ENCODE results near the gene ARID5B.
"Not testable (repeated sequence)": the region's sequence is repeated elsewhere in the genome, so short reads cannot be mapped to it uniquely, and the experiment has no call there.

ARID5B gene

DNA sequence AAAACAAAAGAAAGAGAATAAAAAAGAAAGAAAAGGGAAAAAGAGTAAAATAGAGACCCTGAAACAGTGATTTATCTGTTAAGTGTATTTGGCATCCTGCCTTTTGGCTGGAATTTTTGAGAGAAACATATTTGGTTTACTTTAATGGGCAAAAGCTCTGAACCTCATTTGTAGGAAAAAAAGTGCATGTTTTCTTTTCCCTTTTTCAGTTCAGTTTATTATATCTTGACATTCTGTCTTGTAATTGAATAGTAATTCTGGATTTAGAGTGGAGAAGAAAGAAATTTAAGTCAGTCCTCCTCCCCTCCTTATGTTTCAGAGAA is 69.5 kb downstream of the ARID5B start:
- no peak overlapping the region for H3K4me3 ChIP-seq (ENCODE audit: low read length)
- no peak for DNase-seq (ENCODE audit: low read depth)
- TF ChIP-seq, protein P1, sequence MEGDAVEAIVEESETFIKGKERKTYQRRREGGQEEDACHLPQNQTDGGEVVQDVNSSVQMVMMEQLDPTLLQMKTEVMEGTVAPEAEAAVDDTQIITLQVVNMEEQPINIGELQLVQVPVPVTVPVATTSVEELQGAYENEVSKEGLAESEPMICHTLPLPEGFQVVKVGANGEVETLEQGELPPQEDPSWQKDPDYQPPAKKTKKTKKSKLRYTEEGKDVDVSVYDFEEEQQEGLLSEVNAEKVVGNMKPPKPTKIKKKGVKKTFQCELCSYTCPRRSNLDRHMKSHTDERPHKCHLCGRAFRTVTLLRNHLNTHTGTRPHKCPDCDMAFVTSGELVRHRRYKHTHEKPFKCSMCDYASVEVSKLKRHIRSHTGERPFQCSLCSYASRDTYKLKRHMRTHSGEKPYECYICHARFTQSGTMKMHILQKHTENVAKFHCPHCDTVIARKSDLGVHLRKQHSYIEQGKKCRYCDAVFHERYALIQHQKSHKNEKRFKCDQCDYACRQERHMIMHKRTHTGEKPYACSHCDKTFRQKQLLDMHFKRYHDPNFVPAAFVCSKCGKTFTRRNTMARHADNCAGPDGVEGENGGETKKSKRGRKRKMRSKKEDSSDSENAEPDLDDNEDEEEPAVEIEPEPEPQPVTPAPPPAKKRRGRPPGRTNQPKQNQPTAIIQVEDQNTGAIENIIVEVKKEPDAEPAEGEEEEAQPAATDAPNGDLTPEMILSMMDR (conservative IDR thresholded peaks at IDR 0.05; ENCODE audit: low read length): no peak

DNA sequence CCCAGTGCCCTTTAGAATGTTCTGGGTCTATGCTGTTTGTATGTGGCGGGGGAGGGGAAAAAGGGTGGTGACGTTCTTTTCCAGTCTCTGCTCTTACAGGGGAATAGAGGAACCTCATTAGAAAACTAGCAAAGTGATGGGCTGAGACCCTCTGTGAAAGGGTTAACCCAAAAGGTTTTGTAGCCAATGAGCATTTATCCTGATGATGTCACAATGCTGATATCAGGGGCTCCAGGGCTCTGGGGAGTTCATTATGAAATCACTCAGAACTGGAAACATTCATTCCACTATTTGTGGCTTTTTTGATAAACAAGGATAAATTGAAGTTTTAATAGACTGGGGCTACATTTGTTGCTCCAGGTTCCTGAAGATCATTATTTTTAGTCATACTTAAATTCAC is 71.7 kb downstream of the ARID5B start:
- H3K4me3 ChIP-seq (ENCODE audit: low read length): no peak overlapping the region
- TF ChIP-seq, protein P1 (conservative IDR thresholded peaks at IDR 0.05; ENCODE audit: low read length): no peak
- no peak for DNase-seq (ENCODE audit: low read depth)

DNA sequence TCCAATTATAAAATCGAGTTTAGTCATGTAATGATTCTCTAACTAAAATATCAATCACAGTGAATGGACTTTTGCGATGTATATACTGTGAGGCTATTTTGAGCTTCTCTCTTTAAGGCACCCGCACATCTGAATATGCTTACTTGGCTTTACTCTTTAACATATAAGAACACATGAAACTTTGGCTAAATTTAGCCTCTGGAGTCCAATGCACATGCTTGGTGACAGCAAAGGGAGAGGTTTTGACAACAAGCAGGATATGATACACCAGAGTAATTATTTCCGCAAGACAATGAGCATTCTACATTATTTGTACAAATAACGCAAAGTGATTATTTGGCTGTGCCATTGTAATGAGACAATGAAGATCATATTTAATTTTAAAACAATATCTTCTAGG is 72.4 kb downstream of the ARID5B start:
- DNase-seq (ENCODE audit: low read depth): no peak
- TF ChIP-seq, protein P1 (conservative IDR thresholded peaks at IDR 0.05; ENCODE audit: low read length): no peak
- H3K4me3 ChIP-seq (ENCODE audit: low read length): no peak overlapping the region

DNA sequence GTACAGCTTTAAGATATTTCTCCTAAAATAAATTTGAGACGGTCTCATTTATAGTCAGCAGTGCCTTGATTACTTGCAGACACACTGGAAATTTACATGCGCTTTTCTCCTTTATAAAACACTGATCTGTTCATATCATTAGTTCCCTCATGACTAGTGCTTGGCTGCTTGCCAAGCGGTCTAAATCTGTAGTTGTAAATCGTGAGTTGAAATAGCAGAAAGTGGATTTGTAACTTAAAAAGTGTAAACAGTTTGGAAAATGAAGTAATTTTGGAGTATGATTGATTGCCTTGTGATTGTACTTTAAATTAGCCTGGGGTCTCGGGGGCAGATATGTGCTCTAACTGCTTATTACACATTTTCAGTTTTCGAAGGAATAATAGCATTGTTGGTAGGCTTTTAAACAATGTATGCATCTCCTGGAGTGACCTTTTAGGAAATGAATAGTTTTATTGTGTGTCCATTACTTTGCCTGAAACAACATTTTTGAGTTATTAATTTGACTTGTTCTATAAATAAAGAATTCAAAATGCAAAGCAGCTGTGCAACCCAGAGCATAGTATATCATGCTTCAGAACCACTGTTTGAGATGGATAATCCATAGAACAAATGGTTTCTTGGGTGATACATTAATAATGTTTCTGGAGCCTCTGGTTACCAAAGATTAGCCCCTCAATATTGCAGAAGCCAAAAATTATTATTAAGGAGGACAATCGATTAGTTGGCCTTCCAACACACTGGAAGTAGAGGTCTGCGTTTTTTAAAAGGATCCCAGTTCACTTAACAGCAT is 73.3 kb downstream of the ARID5B start:
- DNase-seq (ENCODE audit: low read depth): peak; percentile 40
- H3K4me3 ChIP-seq (ENCODE audit: low read length): peak overlapping the region; percentile 18; the same call in 1 of the 2 replicates

DNA sequence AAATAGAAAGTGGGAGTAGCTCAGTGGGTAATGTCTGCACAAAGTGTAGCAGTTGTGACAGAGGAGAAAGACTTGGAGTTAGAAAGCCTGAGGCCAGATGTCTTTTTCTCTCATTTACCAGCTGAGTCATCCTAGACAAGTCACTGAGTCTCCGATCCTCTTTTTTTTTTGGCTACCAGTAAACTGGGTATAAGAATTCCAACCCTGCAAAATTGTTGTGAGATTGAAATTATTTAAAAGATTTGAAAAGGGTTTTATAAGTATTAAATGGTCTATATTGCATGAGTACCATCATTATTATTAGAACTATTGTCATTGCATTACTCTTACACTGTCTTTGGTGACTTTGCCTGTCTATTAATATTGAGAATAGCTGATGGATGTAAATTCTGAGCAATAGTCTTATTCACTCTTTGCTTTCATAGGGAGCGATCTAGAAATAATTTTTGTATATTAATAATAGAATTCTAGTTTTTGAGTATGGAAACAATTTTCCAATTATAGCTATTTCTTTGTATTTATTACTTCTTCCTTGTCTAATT is 74.0 kb downstream of the ARID5B start:
- DNase-seq (ENCODE audit: low read depth): peak; percentile 85
- TF ChIP-seq, protein P1 (conservative IDR thresholded peaks at IDR 0.05; ENCODE audit: low read length): no peak

More for the DNA sequence above, 73.3 kb downstream of the ARID5B start:
- TF ChIP-seq, protein P1 (conservative IDR thresholded peaks at IDR 0.05; ENCODE audit: low read length): no peak

DNA sequence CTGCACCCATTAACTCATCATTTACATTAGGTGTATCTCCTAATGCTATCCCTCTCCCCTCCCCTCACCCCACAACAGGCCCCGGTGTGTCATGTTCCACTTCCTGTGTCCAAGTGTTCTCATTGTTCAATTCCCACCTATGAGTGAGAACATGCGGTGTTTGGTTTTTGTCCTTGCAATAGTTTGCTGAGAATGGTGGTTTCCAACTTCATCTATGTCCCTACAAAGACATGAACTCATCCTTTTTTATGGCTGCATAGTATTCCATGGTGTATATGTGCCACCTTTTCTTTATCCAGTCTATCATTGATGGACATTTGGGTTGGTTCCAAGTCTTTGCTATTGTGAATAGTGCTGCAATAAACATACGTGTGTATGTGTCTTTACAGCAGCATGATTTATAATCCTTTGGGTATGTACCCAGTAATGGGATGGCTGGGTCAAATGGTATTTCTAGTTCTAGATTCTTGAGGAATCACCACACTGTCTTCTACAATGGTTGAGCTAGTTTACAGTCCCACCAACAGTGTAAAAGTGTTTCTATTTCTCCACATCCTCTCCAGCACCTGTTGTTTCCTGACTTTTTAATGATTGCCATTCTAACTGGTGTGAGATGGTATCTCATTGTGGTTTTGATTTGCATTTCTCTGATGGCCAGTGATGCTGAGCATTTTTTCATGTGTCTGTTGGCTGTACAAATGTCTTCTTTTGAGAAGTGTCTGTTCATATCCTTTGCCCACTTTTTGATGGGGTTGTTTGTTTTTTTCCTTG is 75.6 kb downstream of the ARID5B start:
- DNase-seq (ENCODE audit: low read depth); H3K4me3 ChIP-seq (ENCODE audit: low read length): not testable (repeated sequence)

More for the DNA sequence above, 74.0 kb downstream of the ARID5B start:
- H3K4me3 ChIP-seq (ENCODE audit: low read length): no peak overlapping the region; the same call in 1 of the 2 replicates

DNA sequence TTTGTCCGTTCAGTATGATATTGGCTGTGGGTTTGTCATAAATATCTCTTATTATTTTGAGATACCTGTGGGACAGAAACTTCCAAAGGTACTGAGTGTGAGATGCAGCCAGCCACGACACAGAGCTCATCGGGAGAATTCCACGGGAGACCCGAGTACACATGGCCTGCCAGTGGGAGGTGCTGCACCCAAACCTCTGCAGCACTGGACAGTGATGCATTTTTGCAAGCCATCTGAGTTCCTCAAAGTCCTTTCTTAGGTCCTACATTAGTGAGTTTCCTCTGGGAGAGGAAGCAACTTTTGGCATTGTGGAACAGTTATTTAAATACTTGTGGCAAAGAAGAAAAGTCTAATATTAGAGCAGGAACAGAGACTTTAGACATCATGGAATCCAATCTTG is 77.5 kb downstream of the ARID5B start:
- no peak for DNase-seq (ENCODE audit: low read depth)

More for the DNA sequence above, 77.5 kb downstream of the ARID5B start:
- no peak overlapping the region for H3K4me3 ChIP-seq (ENCODE audit: low read length)
- TF ChIP-seq, protein P1 (conservative IDR thresholded peaks at IDR 0.05; ENCODE audit: low read length): no peak
